Lung (tissue), 12 donors: ENCODE measurements around the gene LYPD6B. TPM values are rescaled to one million over a fixed set of nuclear protein-coding genes. Genes with fewer than 3 reads are reported as not detected.
A peak's percentile ranks its signal among the peaks of the same experiment; 100 is the strongest.

ENCODE experiments used
- ATAC-seq: fragments of 200-7000 bp; cut with Tn5 transposase; one replicate; pipeline ENCODE4 v1.9.1; 2020; ENCODE audit warnings: moderate number of reproducible peaks; ENCODE audit not compliant: insufficient read depth, low FRiP score
- DNase-seq, 3 donors: peaks; one replicate each; pipeline ENCODE4 v3.0.0-alpha.2; 2013 to 2017
- H3K27ac ChIP-seq, 2 donors: one replicate each; pipeline ENCODE4 v1.5.1; 2013; ENCODE audit warnings: mild to moderate bottlenecking in 2 of 2, moderate library complexity in 2 of 2, control low read depth in 1 of 2, inconsistent platforms in 1 of 2, low read depth in 1 of 2, low read length in 1 of 2
- H3K27me3 ChIP-seq, 3 donors: one replicate each; pipeline ENCODE4 v1.5.1; 2013; ENCODE audit warnings: low read length in 2 of 3; ENCODE audit not compliant: control insufficient read depth in 3 of 3, insufficient read depth in 3 of 3
- H3K36me3 ChIP-seq, 4 donors: one replicate each; pipeline ENCODE4 v1.5.1; 2013; ENCODE audit warnings: low read length in 4 of 4, mild to moderate bottlenecking in 1 of 4, moderate library complexity in 1 of 4; ENCODE audit not compliant: control insufficient read depth in 4 of 4, insufficient read depth in 4 of 4
- H3K4me1 ChIP-seq, 5 donors: one replicate each; pipeline ENCODE4 v1.5.1; 2013; ENCODE audit warnings: low read length in 5 of 5, mild to moderate bottlenecking in 2 of 5, moderate library complexity in 1 of 5; ENCODE audit not compliant: control insufficient read depth in 5 of 5, insufficient read depth in 5 of 5
- H3K4me3 ChIP-seq: one replicate; pipeline ENCODE4 v1.5.1; 2013; ENCODE audit warnings: mild to moderate bottlenecking, control low read depth, moderate library complexity
- H3K9ac ChIP-seq, 2 donors: one replicate each; pipeline ENCODE4 v1.5.1; 2013; ENCODE audit warnings: low read length in 2 of 2, control low read depth in 1 of 2; ENCODE audit not compliant: insufficient read depth in 1 of 2
- H3K9me3 ChIP-seq, 4 donors: one replicate each; pipeline ENCODE4 v1.5.1; 2013; ENCODE audit warnings: low read length in 3 of 4, mild to moderate bottlenecking in 1 of 4, moderate library complexity in 1 of 4; ENCODE audit not compliant: control insufficient read depth in 4 of 4, insufficient read depth in 3 of 4
- WGBS, 2 donors: extraction: QIAGEN DNeasy Blood & Tissue Kit; methylation state at CpG; one replicate each; pipeline ENCODE4 v1.1.7; 2013; 5-methylcytosine and 5-hydroxymethylcytosine counted together
- polyA plus RNA-seq, 2 donors: library from polyadenylated mRNA; stranded (reverse); fragments of 200-250 nt; gene quantifications; one replicate each; pipeline ENCODE4 v1.2.1, GENCODE V29; 2013
- total RNA-seq, 2 donors: library from RNA; depleted of rRNA in 1 of 2; stranded (reverse); fragments of >200 nt in 1 of 2; gene quantifications; one replicate each; pipeline ENCODE4 v1.2.1, GENCODE V29; 2014 to 2021
- TF ChIP-seq, protein P1 (sequence below): IDR thresholded peaks from 2 replicates; pipeline ENCODE4 v1.5.1; 2012; ENCODE audit warnings: mild to moderate bottlenecking; ENCODE audit errors: control extremely low read depth, extremely low read depth
- donor health status: control.
- donor health status: control.
- donor health status: Bipolar disorder and iron deficiency.
- donor health status: healthy.
- donor health status: DM: yes; HTN: yes; CAD: no.

The LYPD6B gene
- total and polyA plus RNA-seq, 4 donors, result 2.5 to 12.4 (median 3.4) TPM

GRCh38 chr2:149080099-149080498 is 41.6 kb downstream of the LYPD6B start:
- DNase-seq (peak in 2 of 3 donors; percentile 62 to 69), ATAC-seq (no peak)
- Histone ChIP-seq H3K27me3 (no peaks in the 10 kb centered on the region), H3K36me3 (no peaks in the 10 kb centered on the region), H3K9ac (peak overlapping the region in 1 of 2 donors; percentile 23), H3K4me3 (no peak overlapping the region), H3K9me3 (no peaks in the 10 kb centered on the region), H3K27ac (no peak overlapping the region), H3K4me1 (peaks cover 0 to 77% (median 36%) of the 10 kb centered on the region in 5 donors)
- 59 to 72% methylated on average over 3 of the region's 3 CpGs for WGBS, 2 donors
- TF ChIP-seq, protein P1, sequence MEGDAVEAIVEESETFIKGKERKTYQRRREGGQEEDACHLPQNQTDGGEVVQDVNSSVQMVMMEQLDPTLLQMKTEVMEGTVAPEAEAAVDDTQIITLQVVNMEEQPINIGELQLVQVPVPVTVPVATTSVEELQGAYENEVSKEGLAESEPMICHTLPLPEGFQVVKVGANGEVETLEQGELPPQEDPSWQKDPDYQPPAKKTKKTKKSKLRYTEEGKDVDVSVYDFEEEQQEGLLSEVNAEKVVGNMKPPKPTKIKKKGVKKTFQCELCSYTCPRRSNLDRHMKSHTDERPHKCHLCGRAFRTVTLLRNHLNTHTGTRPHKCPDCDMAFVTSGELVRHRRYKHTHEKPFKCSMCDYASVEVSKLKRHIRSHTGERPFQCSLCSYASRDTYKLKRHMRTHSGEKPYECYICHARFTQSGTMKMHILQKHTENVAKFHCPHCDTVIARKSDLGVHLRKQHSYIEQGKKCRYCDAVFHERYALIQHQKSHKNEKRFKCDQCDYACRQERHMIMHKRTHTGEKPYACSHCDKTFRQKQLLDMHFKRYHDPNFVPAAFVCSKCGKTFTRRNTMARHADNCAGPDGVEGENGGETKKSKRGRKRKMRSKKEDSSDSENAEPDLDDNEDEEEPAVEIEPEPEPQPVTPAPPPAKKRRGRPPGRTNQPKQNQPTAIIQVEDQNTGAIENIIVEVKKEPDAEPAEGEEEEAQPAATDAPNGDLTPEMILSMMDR, result no peak

GRCh38 chr2:149080971-149081370 is 42.5 kb downstream of the LYPD6B start:
- no peaks in the 10 kb centered on the region for H3K9me3 ChIP-seq
- H3K27me3 ChIP-seq, result no peaks in the 10 kb centered on the region
- WGBS, 2 donors, result 51 to 78% methylated on average over 1 of the region's 1 CpG
- H3K27ac ChIP-seq, result no peak overlapping the region
- H3K36me3 ChIP-seq, result no peaks in the 10 kb centered on the region
- TF ChIP-seq, protein P1, result no peak
- no peak overlapping the region for H3K4me3 ChIP-seq
- DNase-seq, result peak in 1 of 3 donors; percentile 54
- peaks cover 0 to 74% (median 45%) of the 10 kb centered on the region in 5 donors for H3K4me1 ChIP-seq
- no peak for ATAC-seq
- no peak overlapping the region for H3K9ac ChIP-seq

DNA sequence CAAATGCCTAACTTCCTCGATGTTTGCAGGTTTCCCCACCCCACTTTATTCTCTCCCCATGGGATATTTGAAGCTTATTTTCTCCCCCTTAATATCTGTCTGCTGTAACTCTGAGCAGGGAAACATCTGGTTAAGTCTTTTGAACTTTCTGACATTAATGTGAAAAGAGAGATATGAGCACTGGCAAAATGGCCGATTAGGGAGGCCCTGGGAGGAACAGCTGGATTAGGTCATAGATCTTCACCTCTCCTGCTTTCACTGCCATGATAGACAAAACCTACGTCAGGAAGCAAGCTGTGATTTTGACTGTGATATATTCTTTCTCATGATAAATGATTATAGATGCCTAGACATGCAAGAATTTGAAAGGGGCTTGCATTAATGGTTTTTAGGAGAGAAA is 43.6 kb downstream of the LYPD6B start:
- ATAC-seq (no peak), DNase-seq (peak in 2 of 3 donors; percentile 75 to 77)
- no peaks in the 10 kb centered on the region for H3K9me3 ChIP-seq
- peaks cover 0 to 67% (median 38%) of the 10 kb centered on the region in 5 donors for H3K4me1 ChIP-seq
- no peak overlapping the region for H3K9ac ChIP-seq
- no peak overlapping the region for H3K4me3 ChIP-seq
- H3K36me3 ChIP-seq, result no peaks in the 10 kb centered on the region
- TF ChIP-seq, protein P1, result no peak
- H3K27me3 ChIP-seq, result no peaks in the 10 kb centered on the region
- no peak overlapping the region for H3K27ac ChIP-seq
- 33 to 53% methylated on average over 3 of the region's 3 CpGs for WGBS, 2 donors

- Histone ChIP-seq H3K27me3 (no peaks in the 10 kb centered on the region), H3K4me1 (peaks cover 0 to 61% (median 32%) of the 10 kb centered on the region in 5 donors), H3K4me3 (no peak overlapping the region), H3K27ac (no peak overlapping the region), H3K36me3 (no peaks in the 10 kb centered on the region), H3K9me3 (no peaks in the 10 kb centered on the region), H3K9ac (no peak overlapping the region)
- DNase-seq, result no peak
- no peak for ATAC-seq
- TF ChIP-seq, protein P1, result no peak
- WGBS, 2 donors, result 80 to 87% methylated on average over 4 of the region's 4 CpGs
Observed at GRCh38 chr2:149082735-149083134, 44.2 kb downstream of the LYPD6B start.
